Adrenal gland (tissue), 5 donors: ENCODE results near the gene SMAD3.

Source experiments
- POLR2A ChIP-seq, 2 donors: fragments of 450-650 bp; IDR thresholded peaks; one replicate each; pipeline ENCODE4 v1.6.1; 2017; ENCODE audit warnings: antibody characterized with exemption in 2 of 2, mild to moderate bottlenecking in 2 of 2, moderate library complexity in 1 of 2
- TF ChIP-seq, protein P1 (sequence below), 6 experiments: fragments of 450-650 bp in 4 of 6; fragments of 200-600 bp in 2 of 6; sonication (generic) in 1 of 6; IDR thresholded peaks; 1 replicate in 5 of 6; 2 replicates in 1 of 6; pipeline versions ENCODE4 v1.5.1 to v1.8.0; 2016 to 2021; ENCODE audit warnings: antibody characterized with exemption in 6 of 6, mild to moderate bottlenecking in 2 of 6, moderate library complexity in 1 of 6
- donor health status: DM: no; HTN: no; CAD: no.

DNA sequence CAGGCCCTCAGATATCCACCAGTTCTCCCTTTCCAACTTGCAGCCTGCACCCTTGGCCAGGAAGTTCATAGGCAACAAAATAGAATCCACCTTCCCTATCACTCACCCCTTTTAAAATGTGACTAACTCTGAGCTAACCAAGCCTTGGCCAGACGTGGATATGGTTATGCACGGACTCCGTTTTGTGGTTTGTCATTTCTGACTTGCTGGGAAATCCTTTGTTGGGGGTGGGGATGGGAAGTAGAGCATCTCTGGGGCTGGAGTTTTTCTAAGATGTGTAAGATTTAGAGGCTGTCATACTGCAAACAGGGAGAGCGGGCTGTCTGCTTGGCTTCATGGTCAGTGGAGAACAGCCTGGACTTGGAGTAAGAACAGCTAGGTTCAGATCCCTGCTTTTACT is 62.6 kb downstream of the SMAD3 start:
- TF ChIP-seq, protein P1, sequence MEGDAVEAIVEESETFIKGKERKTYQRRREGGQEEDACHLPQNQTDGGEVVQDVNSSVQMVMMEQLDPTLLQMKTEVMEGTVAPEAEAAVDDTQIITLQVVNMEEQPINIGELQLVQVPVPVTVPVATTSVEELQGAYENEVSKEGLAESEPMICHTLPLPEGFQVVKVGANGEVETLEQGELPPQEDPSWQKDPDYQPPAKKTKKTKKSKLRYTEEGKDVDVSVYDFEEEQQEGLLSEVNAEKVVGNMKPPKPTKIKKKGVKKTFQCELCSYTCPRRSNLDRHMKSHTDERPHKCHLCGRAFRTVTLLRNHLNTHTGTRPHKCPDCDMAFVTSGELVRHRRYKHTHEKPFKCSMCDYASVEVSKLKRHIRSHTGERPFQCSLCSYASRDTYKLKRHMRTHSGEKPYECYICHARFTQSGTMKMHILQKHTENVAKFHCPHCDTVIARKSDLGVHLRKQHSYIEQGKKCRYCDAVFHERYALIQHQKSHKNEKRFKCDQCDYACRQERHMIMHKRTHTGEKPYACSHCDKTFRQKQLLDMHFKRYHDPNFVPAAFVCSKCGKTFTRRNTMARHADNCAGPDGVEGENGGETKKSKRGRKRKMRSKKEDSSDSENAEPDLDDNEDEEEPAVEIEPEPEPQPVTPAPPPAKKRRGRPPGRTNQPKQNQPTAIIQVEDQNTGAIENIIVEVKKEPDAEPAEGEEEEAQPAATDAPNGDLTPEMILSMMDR (IDR thresholded peaks at IDR 0.05): no peak
- no peak for TF ChIP-seq POLR2A (IDR thresholded peaks at IDR 0.05)
